Choroid plexus epithelial cell (primary cell): ENCODE measurements around the gene PPP1R1B.
"Not testable (repeated sequence)": the region's sequence is repeated elsewhere in the genome, so short reads cannot be mapped to it uniquely, and the experiment has no call there.

Experiments
- DNase-seq: peaks from one replicate; pipeline ENCODE4 v3.0.0-alpha.2; 2010; ENCODE audit warnings: low read depth
- H3K4me3 ChIP-seq: 2 replicates; pipeline ENCODE4 v1.5.1; 2011; ENCODE audit warnings: low read depth, mild to moderate bottlenecking, control low read depth, low read length, moderate library complexity
- TF ChIP-seq, protein P1 (sequence below): conservative IDR thresholded peaks from 2 replicates; pipeline ENCODE4 v1.5.1; 2011; ENCODE audit warnings: low read depth, mild to moderate bottlenecking, control low read depth, inconsistent platforms, low read length, moderate library complexity

PPP1R1B gene

DNA sequence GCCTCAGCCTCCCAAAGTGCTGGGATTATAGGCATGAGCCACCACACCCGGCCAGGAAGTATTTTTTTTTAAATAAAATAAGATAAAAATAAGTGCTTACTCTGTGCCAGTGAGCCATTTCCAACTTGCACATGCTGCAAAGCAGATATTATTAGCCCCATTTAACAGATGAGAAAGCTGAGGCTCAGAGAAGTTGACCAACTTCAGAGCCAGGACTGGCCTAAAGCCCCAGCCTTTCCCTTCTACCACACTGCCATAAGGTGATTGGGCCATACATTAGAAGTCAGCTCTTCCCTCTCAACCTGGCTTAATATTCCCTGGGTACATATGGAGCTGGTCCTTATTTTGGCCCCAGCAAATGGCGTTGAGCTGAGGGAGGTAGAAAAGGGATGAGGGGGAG lies 44.1 kb upstream of the PPP1R1B start:
- H3K4me3 ChIP-seq: no peak overlapping the region
- TF ChIP-seq, protein P1, sequence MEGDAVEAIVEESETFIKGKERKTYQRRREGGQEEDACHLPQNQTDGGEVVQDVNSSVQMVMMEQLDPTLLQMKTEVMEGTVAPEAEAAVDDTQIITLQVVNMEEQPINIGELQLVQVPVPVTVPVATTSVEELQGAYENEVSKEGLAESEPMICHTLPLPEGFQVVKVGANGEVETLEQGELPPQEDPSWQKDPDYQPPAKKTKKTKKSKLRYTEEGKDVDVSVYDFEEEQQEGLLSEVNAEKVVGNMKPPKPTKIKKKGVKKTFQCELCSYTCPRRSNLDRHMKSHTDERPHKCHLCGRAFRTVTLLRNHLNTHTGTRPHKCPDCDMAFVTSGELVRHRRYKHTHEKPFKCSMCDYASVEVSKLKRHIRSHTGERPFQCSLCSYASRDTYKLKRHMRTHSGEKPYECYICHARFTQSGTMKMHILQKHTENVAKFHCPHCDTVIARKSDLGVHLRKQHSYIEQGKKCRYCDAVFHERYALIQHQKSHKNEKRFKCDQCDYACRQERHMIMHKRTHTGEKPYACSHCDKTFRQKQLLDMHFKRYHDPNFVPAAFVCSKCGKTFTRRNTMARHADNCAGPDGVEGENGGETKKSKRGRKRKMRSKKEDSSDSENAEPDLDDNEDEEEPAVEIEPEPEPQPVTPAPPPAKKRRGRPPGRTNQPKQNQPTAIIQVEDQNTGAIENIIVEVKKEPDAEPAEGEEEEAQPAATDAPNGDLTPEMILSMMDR: no peak
- DNase-seq: no peak

DNA sequence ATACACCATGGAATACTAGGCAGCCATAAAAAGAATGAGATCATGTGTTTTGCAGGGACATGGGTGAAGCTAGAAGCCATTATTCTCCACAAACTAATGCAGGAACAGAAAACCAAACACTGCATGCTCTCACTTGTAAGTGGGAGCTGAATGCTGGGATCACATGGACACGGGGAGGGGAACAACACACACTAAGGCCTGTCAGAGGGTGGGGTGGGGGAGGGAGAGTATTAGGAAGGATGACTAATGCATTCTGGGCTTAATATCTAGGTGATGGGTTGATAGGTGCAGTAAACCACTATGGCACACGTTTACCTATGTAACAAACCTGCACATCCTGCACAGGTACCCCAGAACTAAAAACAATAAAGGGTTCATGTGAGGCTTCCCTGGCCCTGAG lies 36.6 kb upstream of the PPP1R1B start:
- H3K4me3 ChIP-seq, DNase-seq: not testable (repeated sequence)

DNA sequence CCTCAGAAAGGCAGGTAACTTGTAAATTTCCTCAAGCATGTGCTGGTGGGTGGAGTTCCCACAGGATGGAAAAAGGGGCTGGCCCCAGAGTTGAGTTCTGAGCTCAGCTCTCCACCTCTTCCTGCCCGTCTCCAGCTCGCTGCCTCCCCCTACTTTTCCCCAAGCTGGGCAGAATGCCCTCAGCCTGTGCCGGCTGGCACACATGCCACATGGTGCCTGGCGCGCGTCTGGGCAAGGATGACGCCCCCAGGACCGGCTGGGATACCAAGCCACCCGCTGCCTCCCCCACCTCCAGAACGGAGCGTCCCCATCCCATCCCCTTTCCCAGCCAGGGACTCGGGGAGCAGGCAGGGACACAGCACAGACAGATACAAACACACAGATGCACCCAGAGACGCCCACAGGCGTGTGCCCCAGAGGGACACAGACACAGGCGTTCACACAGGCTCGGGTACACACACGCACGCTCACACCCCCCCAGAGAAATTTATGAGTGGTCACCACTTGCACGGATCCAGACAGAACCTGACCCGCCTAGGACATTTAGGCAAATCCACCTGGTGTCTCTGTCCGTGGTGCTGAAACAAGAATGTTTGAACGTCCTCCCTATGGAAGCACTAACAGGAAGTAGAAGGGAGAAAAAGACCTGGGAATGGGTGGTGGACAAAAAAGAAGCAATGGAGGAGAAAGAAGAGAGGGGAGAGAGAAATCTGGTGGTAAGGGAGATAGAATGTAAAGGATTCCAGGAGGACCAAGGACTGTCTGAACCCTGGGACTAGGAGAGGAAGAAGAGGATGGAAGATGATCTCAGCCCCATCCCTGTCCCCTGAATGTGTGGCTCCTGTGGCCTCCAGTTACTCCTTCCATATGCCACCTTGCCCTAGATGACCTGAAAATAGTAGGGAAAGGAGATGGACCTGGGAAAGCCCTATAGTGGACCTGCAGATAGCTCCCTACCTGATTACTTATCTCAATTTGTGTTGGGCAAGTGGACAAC lies 34.5 kb upstream of the PPP1R1B start:
- no peak overlapping the region for H3K4me3 ChIP-seq
- peak; percentile 55 for DNase-seq
- TF ChIP-seq, protein P1: no peak

DNA sequence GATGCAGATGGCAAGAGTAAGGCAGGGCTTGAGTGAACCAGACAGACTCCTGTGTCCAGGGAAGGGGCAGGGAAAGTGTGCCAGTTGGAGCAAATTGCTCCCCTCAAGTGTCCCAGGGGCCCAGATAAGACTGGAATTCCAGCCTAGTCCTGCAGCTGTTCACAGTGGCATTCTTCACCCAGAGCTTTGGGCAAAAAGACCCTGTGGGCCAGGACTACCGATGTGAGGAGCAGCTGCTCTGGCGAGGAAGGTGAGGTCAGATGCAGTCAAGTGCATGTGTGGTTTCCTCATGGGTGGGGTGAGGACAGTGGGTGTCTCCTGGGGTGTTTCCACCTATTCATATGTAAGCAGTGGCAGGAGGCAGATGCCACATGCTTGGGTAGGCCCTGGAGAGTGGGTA lies 33.4 kb upstream of the PPP1R1B start:
- no peak overlapping the region for H3K4me3 ChIP-seq
- TF ChIP-seq, protein P1: no peak
- DNase-seq: no peak

DNA sequence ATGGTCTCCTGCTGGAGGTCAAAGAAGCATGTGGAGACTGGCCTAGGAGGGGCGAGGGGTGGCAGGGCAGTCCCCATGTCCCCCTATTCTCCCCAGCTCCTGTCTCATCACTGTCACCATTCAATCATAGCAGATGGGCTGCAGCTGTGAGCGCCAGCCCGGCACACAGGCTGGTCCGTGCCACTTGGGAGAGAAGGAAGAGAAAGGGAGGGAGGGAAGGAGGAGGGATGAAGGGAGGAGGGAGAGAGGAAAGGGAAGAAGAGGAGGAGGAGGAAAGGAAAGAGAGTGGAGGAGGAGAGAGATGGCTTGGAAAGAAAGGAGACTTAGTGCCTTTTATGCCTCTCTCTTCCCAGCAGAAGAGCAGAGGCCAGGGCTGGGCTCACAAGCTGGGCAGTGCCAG lies 31.5 kb upstream of the PPP1R1B start:
- TF ChIP-seq, protein P1: no peak
- H3K4me3 ChIP-seq: no peak overlapping the region
- DNase-seq: no peak

DNA sequence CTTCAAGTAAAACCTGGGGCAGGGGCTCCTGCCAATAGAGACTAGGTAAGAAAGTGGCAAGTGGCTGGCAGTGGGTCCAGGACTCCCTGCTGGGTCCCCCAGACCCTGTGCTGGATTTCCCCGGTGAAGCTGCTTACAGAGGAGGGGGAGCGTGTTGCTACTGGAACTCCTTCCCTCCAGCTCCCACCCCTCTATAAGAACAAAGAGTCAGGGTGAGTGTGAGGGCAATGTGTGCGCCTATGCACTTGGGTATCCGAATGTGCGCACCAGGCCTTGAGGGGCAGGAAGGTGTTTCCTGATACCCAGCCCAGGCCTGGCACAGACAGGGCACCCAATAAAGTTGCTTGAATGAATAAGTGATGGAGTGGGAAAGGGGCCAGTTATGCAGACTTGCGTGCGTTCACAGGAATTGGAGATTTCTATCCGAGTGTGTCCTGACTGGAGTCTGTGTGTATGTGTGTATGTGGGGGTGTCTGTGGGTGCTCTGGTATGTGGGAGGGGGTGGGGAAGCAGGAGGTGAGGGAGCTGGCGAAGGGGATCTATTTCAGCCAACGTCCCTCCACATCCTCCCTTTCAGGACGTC lies 30.7 kb upstream of the PPP1R1B start:
- TF ChIP-seq, protein P1: no peak
- no peak for DNase-seq
- no peak overlapping the region for H3K4me3 ChIP-seq

DNA sequence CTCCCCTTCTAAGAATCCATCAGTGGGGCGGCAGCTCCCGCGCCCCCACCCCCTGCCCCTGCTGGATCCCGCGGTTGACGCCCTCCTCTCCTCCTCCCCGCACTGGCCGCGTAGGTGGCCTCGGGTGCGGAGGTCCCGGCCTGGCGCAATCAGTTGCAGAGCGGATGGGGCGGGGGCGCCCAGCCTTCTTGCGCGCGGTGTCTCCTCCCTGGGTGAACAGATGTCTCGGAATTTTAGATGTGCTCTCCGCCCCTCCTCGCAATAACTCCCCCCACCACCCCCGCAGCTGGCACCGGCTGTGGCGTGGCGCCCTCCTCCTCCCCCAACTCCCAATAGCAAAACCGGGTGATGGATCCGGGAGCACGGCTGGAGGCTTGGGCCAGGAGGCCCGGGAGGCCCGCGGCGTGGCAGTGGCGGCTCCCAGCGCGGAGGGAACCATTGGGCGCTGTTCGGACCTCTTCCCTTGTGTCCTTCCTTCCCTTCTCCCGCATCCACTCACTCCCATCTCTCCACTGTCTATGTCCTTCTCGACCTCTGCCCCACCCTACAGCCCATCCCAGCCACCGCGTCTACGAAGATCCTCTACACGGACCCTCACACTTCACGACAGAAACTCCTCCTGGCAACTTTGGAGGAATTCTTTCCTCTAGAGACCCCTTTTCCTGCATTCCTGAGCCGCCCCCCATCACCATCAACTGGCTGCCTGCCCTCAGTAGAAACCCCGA lies 30.0 kb upstream of the PPP1R1B start:
- TF ChIP-seq, protein P1: no peak
- no peak overlapping the region for H3K4me3 ChIP-seq
- no peak for DNase-seq
